GM21423 (cell line): Measurements from ENCODE around the gene TM6SF1.
"Not testable (repeated sequence)": the region's sequence is repeated elsewhere in the genome, so short reads cannot be mapped to it uniquely, and the experiment has no call there.

Experiments
- ATAC-seq: cut with Tn5 transposase; IDR thresholded peaks from one replicate; pipeline ENCODE4 v1.9.1; 2021; ENCODE audit warnings: mild to moderate bottlenecking, moderate library complexity; ENCODE audit not compliant: unreplicated experiment

Gene TM6SF1

DNA sequence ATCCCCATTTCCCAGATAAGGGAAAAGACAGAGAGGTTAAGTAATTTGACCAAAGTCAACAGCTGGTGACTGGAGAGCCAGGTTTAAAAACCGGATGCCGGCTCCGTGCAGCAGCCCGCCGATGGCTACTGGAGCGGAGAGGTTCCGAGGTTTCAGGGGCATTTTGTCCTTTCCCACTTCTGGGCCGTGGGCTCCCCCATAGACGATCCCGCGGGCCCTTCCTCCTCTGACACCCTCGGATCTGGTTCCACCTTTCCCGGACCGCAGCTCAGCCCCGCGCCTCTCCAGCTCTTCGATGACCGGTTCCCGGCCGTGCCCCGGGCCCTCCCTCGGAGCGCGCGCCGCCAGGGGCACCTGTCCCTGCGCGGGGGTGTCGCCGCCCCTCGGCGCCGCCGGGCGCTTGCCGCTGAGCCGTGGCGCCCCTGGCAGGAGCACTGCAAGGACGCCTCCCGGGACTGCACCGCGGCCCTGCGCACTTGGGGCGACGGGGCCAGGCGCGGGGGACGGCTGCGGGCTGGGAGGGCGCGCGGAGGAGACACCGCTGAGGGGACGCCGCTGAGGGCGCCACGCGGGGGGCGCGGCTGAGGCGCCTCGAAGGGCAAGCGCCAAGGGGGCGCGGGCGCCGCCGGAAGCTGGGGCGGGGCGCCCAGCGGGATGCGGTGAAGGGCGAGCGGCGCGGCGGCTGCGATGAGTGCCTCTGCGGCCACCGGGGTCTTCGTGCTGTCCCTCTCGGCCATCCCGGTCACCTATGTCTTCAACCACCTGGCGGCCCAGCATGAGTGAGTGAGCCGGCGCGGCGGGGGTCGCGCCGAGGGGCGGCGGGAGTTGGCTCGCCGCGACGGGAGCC lies at the start of gene TM6SF1:
TSS of gene TM6SF1 (plus strand) at position 652 of the 847 bp plus-strand sequence. CDS start at position 688, 36 bp downstream.
- ATAC-seq: no peak

GRCh38 chr15:83057696-83058376 lies 49.6 kb upstream of the TM6SF1 start:
- ATAC-seq: no peak

DNA sequence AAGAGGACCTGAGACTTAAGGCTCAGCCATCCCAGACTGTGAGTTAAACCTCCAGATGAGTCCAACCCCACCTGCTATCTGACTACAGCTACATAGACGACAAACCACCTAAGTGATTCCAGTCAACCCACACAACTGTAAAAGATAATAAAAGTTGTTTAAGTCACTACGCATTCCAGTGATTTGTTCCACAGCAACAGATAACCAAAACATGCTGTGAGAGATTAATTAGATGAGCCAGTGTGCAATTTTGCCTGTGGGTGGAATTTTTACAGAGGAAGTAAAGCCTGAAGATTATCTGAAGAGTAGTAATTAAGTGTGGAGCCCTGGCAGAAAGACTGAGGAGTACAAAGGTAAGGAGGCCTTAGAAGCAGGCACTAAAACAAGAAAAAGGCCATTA lies 45.8 kb upstream of the TM6SF1 start:
- no peak for ATAC-seq

GRCh38 chr15:83062768-83063180 lies 44.7 kb upstream of the TM6SF1 start:
- no peak for ATAC-seq

DNA sequence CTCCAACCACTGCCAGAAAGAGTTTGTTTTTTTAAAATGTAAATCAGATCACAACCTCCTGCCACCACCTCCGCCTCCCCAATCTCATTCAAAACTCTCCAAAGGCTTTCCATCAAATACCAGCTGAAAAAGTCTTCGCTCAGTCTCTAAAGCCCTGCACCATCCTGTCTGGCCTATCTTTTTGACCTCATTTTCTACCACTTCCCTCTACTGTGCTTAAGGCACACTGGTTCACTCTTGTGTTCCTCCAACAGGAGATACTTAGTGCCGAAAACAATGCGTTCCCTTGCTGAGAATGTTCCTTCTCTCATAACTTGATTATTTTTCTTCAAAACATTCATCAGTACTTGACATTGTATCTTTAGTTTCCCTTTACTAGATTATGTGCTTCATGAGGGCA lies 43.9 kb upstream of the TM6SF1 start:
- no peak for ATAC-seq

GRCh38 chr15:83064859-83065258 lies 42.6 kb upstream of the TM6SF1 start:
- no peak for ATAC-seq

DNA sequence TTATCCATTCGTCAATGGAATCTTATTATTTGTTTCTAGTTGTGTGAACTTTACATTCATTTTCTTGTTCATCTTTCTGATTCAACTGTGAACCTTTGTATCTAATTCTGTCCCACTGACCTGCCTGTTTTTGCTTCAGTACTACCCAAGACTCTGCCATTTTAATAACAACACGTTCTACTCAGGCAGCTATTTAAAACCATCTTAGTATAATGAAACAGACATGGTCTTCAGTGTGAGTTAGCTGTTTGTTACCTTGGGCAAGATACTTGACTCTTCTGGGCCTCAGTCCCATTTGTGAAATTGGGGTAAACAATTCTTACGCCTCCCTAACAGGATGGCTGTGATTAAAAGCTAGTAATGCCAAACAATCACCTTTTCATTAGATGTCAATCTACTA lies 42.0 kb upstream of the TM6SF1 start:
- no peak for ATAC-seq

GRCh38 chr15:83066034-83066733 lies 41.3 kb upstream of the TM6SF1 start:
- ATAC-seq: no peak

DNA sequence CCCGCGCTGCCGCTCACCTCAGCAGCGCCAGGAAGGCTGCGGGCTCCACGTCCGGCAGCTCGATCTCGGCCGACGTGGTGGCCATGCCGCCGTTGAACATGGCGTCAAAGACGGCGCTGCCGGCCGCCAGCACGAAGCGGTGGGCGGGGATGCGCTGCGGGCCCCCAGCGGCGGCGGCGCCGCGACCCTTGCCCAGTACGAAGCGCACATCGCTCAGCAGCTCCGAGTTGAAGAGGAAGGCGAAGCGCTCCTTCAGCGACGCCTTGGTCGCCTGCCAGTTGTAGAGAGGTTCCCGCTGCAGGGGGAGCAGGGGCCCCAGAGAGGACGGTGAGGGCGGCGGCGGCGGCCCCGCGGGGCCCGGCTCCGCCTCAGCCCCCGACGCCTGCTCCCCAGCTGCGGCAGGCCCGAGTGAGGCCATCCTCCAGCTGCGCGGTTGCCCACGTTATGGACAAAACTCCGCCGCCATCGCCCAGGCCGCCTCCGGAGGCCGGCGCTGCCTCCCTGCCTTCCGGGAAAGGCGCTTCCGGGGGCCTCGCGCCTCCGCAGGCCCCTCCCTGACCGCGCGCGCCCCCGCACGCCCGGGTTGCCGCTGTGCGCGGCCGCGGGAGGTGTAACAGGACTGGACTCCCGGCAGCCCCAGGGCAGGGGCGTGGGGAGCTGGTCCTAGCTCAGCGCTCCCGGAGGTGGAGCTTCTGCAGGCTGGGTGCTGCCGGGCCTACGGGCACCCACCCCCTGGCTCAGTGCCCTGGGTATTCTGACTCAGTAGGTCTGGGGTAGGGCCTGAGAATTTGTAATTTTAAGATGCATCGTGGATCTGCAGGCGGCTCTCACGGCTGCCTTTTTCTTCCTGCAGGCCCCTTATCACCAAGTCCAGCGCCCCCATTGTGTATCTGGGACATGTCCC lies 40.5 kb upstream of the TM6SF1 start, which contains the start of gene BTBD1:
TSS of gene BTBD1 (minus strand) at position 519 of the 904 bp plus-strand sequence. CDS start at position 418, 101 bp downstream.
- peak; percentile 86 for ATAC-seq

DNA sequence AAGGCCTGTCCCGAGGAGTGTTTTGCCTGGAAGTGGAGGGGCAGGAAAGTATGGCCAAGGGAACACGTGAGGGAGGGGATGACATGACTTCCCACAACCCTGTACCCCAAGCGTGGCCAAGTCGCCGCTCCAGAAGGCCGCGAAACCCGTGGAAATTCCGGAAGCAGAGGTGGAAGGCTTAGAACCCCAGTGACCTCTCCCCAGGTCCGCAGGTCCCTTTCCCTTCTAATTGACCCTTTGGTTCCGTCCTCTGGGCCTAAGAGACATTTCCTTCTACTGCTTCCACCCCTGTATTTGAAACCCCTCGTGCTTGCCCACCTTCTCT lies 39.8 kb upstream of the TM6SF1 start:
- ATAC-seq: no peak

- no peak for ATAC-seq
Measured at GRCh38 chr15:83068054-83068453, 39.4 kb upstream of the TM6SF1 start.

DNA sequence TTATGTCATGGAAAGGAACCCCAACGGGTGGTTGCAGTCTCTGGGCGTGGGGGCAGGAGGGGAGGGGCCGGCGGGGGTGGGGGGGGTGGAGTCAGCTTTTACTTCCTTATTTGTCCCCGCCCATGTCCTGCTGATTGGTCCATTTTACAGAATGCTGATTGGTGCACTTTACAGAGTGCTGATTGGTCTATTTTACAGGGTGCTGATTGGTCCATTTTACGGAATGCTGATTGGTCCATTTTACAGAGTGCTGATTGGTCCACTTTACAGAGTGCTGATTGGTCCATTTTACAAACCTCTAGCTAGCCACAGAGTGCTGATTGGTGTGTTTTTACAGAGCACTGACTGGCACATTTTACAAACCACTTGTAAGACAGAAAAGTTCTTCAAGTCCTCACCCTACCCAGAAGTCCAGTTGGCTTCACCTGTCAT lies 38.2 kb upstream of the TM6SF1 start:
- not testable (repeated sequence) for ATAC-seq

DNA sequence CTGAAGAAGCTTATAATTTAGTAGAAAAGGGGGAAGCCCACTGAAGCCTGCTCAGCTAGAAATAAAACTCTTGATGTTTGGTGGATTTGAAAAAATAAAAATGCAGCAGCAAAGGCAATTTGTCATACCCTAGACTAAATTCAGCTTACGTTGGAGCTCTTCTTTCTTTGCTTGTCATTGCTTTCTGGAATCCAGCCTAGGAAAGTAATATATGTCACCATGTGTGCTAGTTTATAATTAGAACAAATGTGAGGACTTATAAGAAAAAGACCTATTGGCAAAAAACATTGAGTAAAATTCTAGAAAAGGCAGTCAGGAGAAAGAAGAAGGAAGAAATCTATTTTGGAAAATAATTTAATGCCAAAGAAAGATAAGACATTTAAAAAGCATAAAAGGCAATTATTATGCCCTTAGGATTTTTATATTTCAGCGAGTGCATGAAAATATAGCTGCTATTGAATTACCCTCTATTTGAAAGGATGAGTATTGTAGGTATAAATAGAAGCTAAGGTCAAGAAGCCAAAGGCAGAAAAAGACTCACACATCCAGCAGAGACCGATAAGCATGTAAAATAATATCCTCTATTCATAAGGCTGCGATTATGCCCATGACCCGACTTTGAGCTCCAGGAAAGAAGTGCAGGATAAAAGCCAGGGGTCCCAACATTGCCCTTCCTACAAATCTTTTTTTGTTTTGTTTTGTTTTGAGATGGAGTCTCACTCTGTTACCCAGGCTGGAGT lies 29.8 kb upstream of the TM6SF1 start:
- no peak for ATAC-seq

- ATAC-seq: no peak
Measured at GRCh38 chr15:83078712-83079111, 28.7 kb upstream of the TM6SF1 start.

DNA sequence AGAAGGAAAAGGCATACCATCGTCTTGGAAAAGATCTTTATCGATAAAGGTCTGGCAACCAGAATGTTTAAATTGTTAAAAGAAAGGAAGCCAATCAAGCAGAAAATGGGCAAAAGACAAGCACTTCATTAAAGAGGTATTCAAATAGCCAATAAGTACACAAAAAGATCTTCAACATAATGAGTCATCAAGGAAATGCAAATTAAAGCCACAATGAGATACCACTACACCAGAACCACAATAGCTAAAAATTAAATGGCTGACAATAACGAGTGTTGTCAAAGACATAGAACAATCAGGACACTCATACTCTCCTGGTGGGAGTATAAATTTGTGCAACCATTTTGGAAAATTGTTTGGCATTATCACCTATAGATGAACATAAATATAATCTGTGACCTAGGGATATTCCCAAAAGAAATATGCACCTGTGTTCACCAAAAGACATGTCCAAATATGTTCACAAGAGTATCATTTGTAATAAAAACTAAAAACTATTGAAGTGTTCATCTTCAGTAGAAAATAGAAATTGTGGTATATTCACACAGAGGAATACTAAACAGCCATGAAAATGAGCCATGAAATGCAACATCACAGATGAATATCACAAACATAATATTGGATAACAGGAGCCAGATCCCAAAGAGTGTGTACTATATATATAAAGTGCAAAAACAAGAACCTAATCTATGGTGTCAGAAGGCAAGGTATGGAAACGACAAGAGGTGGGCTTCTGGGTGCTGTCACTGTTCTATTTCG lies 26.0 kb upstream of the TM6SF1 start:
- peak; percentile 43 for ATAC-seq

DNA sequence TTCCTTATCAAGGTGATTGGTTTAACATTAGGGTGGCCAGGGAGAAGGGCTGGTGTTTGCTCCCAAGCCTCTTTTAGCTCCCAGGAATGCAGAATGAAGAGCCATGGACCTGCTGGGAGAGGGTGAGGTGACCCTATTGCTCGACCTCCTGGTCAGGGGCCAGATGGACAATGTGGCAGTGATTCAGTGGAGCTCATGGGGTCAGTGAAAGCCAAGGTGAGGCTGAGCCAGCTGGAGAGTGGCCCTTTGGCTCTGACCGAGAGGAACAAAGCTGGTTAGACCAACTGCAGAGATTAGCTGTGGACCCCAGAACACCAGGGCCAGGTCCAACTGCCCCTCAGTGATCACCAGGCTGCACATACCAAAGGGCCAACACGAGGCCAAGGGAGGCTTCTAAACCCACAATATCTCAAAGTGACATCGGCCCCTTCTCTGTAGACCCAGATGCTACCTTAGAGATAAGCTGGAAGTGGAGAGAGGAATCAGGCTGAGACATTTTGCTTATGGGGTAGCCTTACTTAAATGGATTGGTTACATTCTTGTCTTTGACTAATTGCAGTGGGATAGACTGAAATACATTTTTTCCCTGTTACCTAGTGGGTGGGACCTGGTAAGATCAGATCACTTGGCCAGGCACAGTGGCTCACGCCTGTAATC lies 24.6 kb upstream of the TM6SF1 start:
- ATAC-seq: no peak

- not testable (repeated sequence) for ATAC-seq
Measured at GRCh38 chr15:83085461-83085860, 22.0 kb upstream of the TM6SF1 start.

DNA sequence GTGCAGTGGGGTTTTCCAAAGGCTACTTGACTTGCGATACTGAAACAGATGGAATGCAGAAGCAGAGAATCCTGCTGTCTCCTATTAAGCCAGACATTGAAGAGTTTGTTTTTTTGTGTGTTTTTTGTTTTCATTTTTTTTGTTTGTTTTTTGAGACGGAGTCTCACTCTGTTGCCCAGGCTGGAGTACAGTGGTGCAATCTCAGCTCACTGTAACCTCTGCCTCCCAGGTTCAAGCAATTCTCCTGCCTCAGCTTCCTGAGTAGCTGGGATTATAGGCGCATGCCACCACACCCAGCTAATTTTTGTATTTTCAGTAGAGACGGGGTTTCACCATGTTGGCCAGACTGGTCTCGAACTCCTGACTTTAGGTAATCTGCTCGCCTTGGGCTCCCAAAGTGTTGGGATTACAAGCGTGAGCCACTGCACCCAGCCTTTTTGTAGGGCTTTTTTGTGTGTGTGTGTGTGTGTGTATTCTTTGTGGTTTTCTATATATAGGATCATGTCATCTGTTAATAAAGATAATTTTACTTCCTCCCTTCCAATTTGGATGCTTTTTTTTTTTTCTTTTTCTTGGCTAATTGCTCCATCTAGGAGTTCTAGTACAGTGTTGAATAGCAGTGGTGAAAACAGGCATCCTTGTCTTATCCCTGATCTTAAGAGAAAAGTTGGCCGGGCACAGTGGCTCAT lies 21.4 kb upstream of the TM6SF1 start:
- not testable (repeated sequence) for ATAC-seq
